Spinal cord (tissue), 10 donors: Measurements from ENCODE around the gene KCNQ5. TPM values are rescaled to one million over a fixed set of nuclear protein-coding genes. Genes with fewer than 3 reads are reported as not detected.

Experiments used
- DNase-seq, 6 donors: peaks; one replicate each; pipeline versions ENCODE4 v3.0.0 to v3.0.0-alpha.2; 2013 to 2015; ENCODE audit warnings: low spot score in 6 of 6, low read depth in 4 of 6
- H3K27ac ChIP-seq: one replicate; pipeline ENCODE4 v1.5.1; 2013; ENCODE audit warnings: low read depth, low read length, control low read depth
- H3K27me3 ChIP-seq: one replicate; pipeline ENCODE4 v1.6.1; 2013; ENCODE audit warnings: low read length; ENCODE audit not compliant: control insufficient read depth, insufficient read depth
- H3K36me3 ChIP-seq: one replicate; pipeline ENCODE4 v1.6.1; 2013; ENCODE audit warnings: low read length; ENCODE audit not compliant: control insufficient read depth, insufficient read depth
- H3K4me1 ChIP-seq: one replicate; pipeline ENCODE4 v1.6.1; 2013; ENCODE audit warnings: low read length; ENCODE audit not compliant: control insufficient read depth, insufficient read depth
- H3K4me3 ChIP-seq: one replicate; pipeline ENCODE4 v1.5.1; 2013; ENCODE audit warnings: low read depth, low read length, control low read depth
- H3K9me3 ChIP-seq: one replicate; pipeline ENCODE4 v1.6.1; 2013; ENCODE audit warnings: low read length; ENCODE audit not compliant: control insufficient read depth, insufficient read depth
- WGBS: methylation state at CpG from one replicate; pipeline ENCODE4 v1.1.5; 2013; ENCODE audit warnings: missing lambda C conversion rate; ENCODE audit not compliant: insufficient coverage; 5-methylcytosine and 5-hydroxymethylcytosine counted together
- polyA plus RNA-seq, 2 donors: library from polyadenylated mRNA; unstranded; fragments of 120-200 nt; gene quantifications; one replicate each; pipeline ENCODE4 v1.2.1, GENCODE V29; 2013; ENCODE audit not compliant: insufficient read length in 2 of 2
- total RNA-seq, 2 donors: library from RNA; depleted of rRNA in 1 of 2; stranded (reverse); fragments of 120-200 nt in 1 of 2; fragments of >200 nt in 1 of 2; gene quantifications; one replicate each; pipeline versions ENCODE4 v1.2.3 to v1.2.4, GENCODE V29; 2013 to 2014
- donor health status: healthy.

Gene KCNQ5
- total and polyA plus RNA-seq, 4 donors, result 2.4 to 9.2 (median 6.5) TPM

GRCh38 chr6:73049971-73050594 lies 428.2 kb downstream of the KCNQ5 start:
- DNase-seq, result no peak
- H3K27ac ChIP-seq, result no peak overlapping the region
- H3K9me3 ChIP-seq, result no peaks in the 10 kb centered on the region
- peaks cover 3% of the 10 kb centered on the region for H3K4me1 ChIP-seq
- no CpG with 5 or more reads among the region's 1 CpG for WGBS
- H3K4me3 ChIP-seq, result no peak overlapping the region
- no peaks in the 10 kb centered on the region for H3K27me3 ChIP-seq
- no peaks in the 10 kb centered on the region for H3K36me3 ChIP-seq

GRCh38 chr6:73050706-73051105 lies 428.8 kb downstream of the KCNQ5 start:
- Histone ChIP-seq H3K4me1 (peaks cover 3% of the 10 kb centered on the region), H3K27ac (no peak overlapping the region), H3K27me3 (no peaks in the 10 kb centered on the region), H3K9me3 (no peaks in the 10 kb centered on the region), H3K4me3 (no peak overlapping the region), H3K36me3 (no peaks in the 10 kb centered on the region)
- WGBS, result no CpG with 5 or more reads among the region's 1 CpG
- peak in 1 of 6 donors; percentile 64 for DNase-seq

GRCh38 chr6:73051147-73051546 lies 429.3 kb downstream of the KCNQ5 start:
- DNase-seq, result no peak

GRCh38 chr6:73054958-73055357 lies 433.1 kb downstream of the KCNQ5 start:
- no peak for DNase-seq
- 86% methylated on average over 11 of the region's 11 CpGs for WGBS

More at GRCh38 chr6:73051147-73051546, 429.3 kb downstream of the KCNQ5 start:
- H3K4me1 ChIP-seq, result peaks cover 3% of the 10 kb centered on the region
- H3K36me3 ChIP-seq, result no peaks in the 10 kb centered on the region
- 94% methylated on average over 5 of the region's 5 CpGs for WGBS
- no peaks in the 10 kb centered on the region for H3K27me3 ChIP-seq
- H3K9me3 ChIP-seq, result no peaks in the 10 kb centered on the region
- no peak overlapping the region for H3K4me3 ChIP-seq
- no peak overlapping the region for H3K27ac ChIP-seq

GRCh38 chr6:73058736-73059135 lies 436.9 kb downstream of the KCNQ5 start:
- H3K27ac ChIP-seq, result no peak overlapping the region
- no peaks in the 10 kb centered on the region for H3K9me3 ChIP-seq
- no CpG with 5 or more reads among the region's 3 CpGs for WGBS
- no peaks in the 10 kb centered on the region for H3K27me3 ChIP-seq
- H3K4me3 ChIP-seq, result no peak overlapping the region
- no peak for DNase-seq
- no peaks in the 10 kb centered on the region for H3K4me1 ChIP-seq
- H3K36me3 ChIP-seq, result no peaks in the 10 kb centered on the region

More at GRCh38 chr6:73054958-73055357, 433.1 kb downstream of the KCNQ5 start:
- Histone ChIP-seq H3K36me3 (no peaks in the 10 kb centered on the region), H3K27me3 (no peaks in the 10 kb centered on the region), H3K9me3 (no peaks in the 10 kb centered on the region), H3K4me1 (peaks cover 3% of the 10 kb centered on the region), H3K27ac (no peak overlapping the region), H3K4me3 (no peak overlapping the region)

- H3K36me3 ChIP-seq, result no peaks in the 10 kb centered on the region
- no peaks in the 10 kb centered on the region for H3K27me3 ChIP-seq
- no peak overlapping the region for H3K4me3 ChIP-seq
- no peaks in the 10 kb centered on the region for H3K9me3 ChIP-seq
- H3K27ac ChIP-seq, result no peak overlapping the region
- H3K4me1 ChIP-seq, result no peaks in the 10 kb centered on the region
- WGBS, result 80% methylated on average over 2 of the region's 4 CpGs
- DNase-seq, result no peak
Measured at GRCh38 chr6:73062130-73062529, 440.3 kb downstream of the KCNQ5 start.

GRCh38 chr6:73062837-73063236 lies 441.0 kb downstream of the KCNQ5 start:
- DNase-seq, result no peak
- whole genome bisulfite sequencing, result no CpG with 5 or more reads among the region's 2 CpGs

GRCh38 chr6:73064266-73064665 lies 442.4 kb downstream of the KCNQ5 start:
- Histone ChIP-seq H3K4me3 (no peak overlapping the region), H3K9me3 (no peaks in the 10 kb centered on the region), H3K27ac (no peak overlapping the region), H3K36me3 (no peaks in the 10 kb centered on the region), H3K4me1 (no peaks in the 10 kb centered on the region), H3K27me3 (no peaks in the 10 kb centered on the region)
- no peak for DNase-seq
- WGBS, result no CpG with 5 or more reads among the region's 1 CpG

More at GRCh38 chr6:73062837-73063236, 441.0 kb downstream of the KCNQ5 start:
- H3K27ac ChIP-seq, result no peak overlapping the region
- no peaks in the 10 kb centered on the region for H3K36me3 ChIP-seq
- H3K27me3 ChIP-seq, result no peaks in the 10 kb centered on the region
- H3K4me3 ChIP-seq, result no peak overlapping the region
- H3K4me1 ChIP-seq, result no peaks in the 10 kb centered on the region
- no peaks in the 10 kb centered on the region for H3K9me3 ChIP-seq

GRCh38 chr6:73073238-73073637 lies 451.4 kb downstream of the KCNQ5 start:
- no peak for DNase-seq
- Histone ChIP-seq H3K27me3 (no peaks in the 10 kb centered on the region), H3K4me1 (no peaks in the 10 kb centered on the region), H3K36me3 (no peaks in the 10 kb centered on the region), H3K4me3 (no peak overlapping the region), H3K9me3 (no peaks in the 10 kb centered on the region), H3K27ac (no peak overlapping the region)
- no CpG with 5 or more reads among the region's 2 CpGs for WGBS

- H3K36me3 ChIP-seq, result no peaks in the 10 kb centered on the region
- H3K27ac ChIP-seq, result no peak overlapping the region
- H3K4me3 ChIP-seq, result no peak overlapping the region
- H3K27me3 ChIP-seq, result no peaks in the 10 kb centered on the region
- no CpG with 5 or more reads among the region's 1 CpG for WGBS
- no peak for DNase-seq
- H3K9me3 ChIP-seq, result no peaks in the 10 kb centered on the region
- H3K4me1 ChIP-seq, result no peaks in the 10 kb centered on the region
Measured at GRCh38 chr6:73074175-73074574, 452.3 kb downstream of the KCNQ5 start.
